HepG2 (cell line): ENCODE measurements around the gene USP2. TPM values are rescaled to one million over a fixed set of nuclear protein-coding genes. Genes with fewer than 3 reads are reported as not detected.

Experiments
- DNMT1 ChIP-seq: sonication (generic); formaldehyde crosslinking; IDR thresholded peaks from 2 replicates; pipeline ENCODE4 v1.5.1; 2020; ENCODE audit warnings: mild to moderate bottlenecking, missing genetic modification reagents
- MAFK ChIP-seq, 2 experiments: IDR thresholded peaks in 1 of 2; conservative IDR thresholded peaks in 1 of 2; 2 replicates each; pipeline ENCODE4 v1.6.1; 2011; ENCODE audit warnings: improper control_type of control experiment in 2 of 2, low read length in 2 of 2
- NFRKB ChIP-seq: fragments of 450-650 bp; IDR thresholded peaks from 2 replicates; pipeline ENCODE4 v1.6.1; 2017
- PRDM15 ChIP-seq: sonication (generic); formaldehyde crosslinking; IDR thresholded peaks from 2 replicates; pipeline ENCODE4 v1.4.0; 2020; ENCODE audit warnings: missing genetic modification reagents
- ZBTB42 ChIP-seq: sonication (generic); formaldehyde crosslinking; IDR thresholded peaks from 2 replicates; pipeline ENCODE4 v1.5.0; 2020; ENCODE audit warnings: mild to moderate bottlenecking, missing genetic modification reagents
- ZNF432 ChIP-seq: sonication (generic); formaldehyde crosslinking; IDR thresholded peaks from 2 replicates; pipeline ENCODE4 v1.5.0; 2020; ENCODE audit warnings: missing genetic modification reagents, mild to moderate bottlenecking, borderline replicate concordance
- ZNF556 ChIP-seq: sonication (generic); formaldehyde crosslinking; IDR thresholded peaks from 2 replicates; pipeline ENCODE4 v1.4.0; 2020; ENCODE audit warnings: mild to moderate bottlenecking, missing genetic modification reagents, borderline replicate concordance
- ZNF652 ChIP-seq: IDR thresholded peaks from 2 replicates; pipeline ENCODE4 v1.6.1; 2016; ENCODE audit warnings: low read depth, borderline replicate concordance
- polyA plus RNA-seq, 8 experiments: library from polyadenylated mRNA; depleted of rRNA in 3 of 8; stranded (reverse) in 7 of 8; unstranded in 1 of 8; fragments of >200 nt; fragmentation: Illumina TruSeq in 4 of 8; extraction: Trizol in 4 of 8; gene quantifications; 2 replicates each; pipeline versions ENCODE4 v1.2.1 to v1.2.3, GENCODE V29; 2011 to 2016; ENCODE audit warnings: low read depth in 4 of 8, missing spikeins in 1 of 8, mixed read lengths in 1 of 8; ENCODE audit not compliant: insufficient read depth in 1 of 8
- total RNA-seq, 5 experiments: library from RNA; depleted of rRNA; stranded (reverse); fragments of >200 nt; fragmentation: Illumina TruSeq; extraction: Trizol; gene quantifications; 2 replicates each; pipeline ENCODE4 v1.2.3, GENCODE V29; 2016; ENCODE audit warnings: low read depth in 1 of 5
- TF ChIP-seq, protein P1 (sequence below): sonication (generic); formaldehyde crosslinking; IDR thresholded peaks from 2 replicates; pipeline ENCODE4 v1.5.1; 2020; ENCODE audit warnings: mild to moderate bottlenecking, missing genetic modification reagents
- TF ChIP-seq, protein P2 (sequence below): sonication (generic); formaldehyde crosslinking; IDR thresholded peaks from 2 replicates; pipeline ENCODE4 v1.5.1; 2020; ENCODE audit warnings: mild to moderate bottlenecking, missing genetic modification reagents, borderline replicate concordance
- TF ChIP-seq, protein P3 (sequence below): sonication (generic); formaldehyde crosslinking; IDR thresholded peaks from 2 replicates; pipeline ENCODE4 v1.4.0; 2020; ENCODE audit warnings: low read depth, missing genetic modification reagents

USP2 gene
- total and polyA plus RNA-seq, 2 of the 13 experiments (the other 11 are each of a cell fraction or from before 2014, with no cell fraction given): 2.5 to 6.0 TPM

GRCh38 chr11:119381181-119381988 is at the start of gene USP2 (continued):
- TF ChIP-seq, protein P1, sequence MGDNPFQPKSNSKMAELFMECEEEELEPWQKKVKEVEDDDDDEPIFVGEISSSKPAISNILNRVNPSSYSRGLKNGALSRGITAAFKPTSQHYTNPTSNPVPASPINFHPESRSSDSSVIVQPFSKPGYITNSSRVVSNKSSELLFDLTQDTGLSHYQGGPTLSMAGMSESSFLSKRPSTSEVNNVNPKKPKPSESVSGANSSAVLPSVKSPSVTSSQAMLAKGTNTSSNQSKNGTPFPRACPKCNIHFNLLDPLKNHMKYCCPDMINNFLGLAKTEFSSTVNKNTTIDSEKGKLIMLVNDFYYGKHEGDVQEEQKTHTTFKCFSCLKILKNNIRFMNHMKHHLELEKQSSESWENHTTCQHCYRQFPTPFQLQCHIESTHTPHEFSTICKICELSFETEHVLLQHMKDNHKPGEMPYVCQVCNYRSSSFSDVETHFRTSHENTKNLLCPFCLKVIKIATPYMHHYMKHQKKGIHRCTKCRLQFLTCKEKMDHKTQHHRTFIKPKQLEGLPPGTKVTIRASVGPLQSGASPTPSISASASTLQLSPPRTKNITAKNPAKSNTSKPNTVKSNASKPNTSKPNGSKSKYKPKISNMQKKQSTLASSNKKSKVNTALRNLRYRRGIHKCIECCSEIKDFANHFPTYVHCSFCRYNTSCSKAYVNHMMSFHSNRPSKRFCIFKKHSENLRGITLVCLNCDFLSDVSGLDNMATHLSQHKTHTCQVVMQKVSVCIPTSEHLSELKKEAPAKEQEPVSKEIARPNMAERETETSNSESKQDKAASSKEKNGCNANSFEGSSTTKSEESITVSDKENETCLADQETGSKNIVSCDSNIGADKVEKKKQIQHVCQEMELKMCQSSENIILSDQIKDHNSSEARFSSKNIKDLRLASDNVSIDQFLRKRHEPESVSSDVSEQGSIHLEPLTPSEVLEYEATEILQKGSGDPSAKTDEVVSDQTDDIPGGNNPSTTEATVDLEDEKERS (CRISPR knock-in tag): no peak; the same call in 1 of the 2 replicates
- TF ChIP-seq ZNF556 (CRISPR knock-in tag): no peak; the same call in 1 of the 2 replicates
- TF ChIP-seq NFRKB: no peak
- TF ChIP-seq PRDM15 (CRISPR knock-in tag): no peak
- TF ChIP-seq, protein P2, sequence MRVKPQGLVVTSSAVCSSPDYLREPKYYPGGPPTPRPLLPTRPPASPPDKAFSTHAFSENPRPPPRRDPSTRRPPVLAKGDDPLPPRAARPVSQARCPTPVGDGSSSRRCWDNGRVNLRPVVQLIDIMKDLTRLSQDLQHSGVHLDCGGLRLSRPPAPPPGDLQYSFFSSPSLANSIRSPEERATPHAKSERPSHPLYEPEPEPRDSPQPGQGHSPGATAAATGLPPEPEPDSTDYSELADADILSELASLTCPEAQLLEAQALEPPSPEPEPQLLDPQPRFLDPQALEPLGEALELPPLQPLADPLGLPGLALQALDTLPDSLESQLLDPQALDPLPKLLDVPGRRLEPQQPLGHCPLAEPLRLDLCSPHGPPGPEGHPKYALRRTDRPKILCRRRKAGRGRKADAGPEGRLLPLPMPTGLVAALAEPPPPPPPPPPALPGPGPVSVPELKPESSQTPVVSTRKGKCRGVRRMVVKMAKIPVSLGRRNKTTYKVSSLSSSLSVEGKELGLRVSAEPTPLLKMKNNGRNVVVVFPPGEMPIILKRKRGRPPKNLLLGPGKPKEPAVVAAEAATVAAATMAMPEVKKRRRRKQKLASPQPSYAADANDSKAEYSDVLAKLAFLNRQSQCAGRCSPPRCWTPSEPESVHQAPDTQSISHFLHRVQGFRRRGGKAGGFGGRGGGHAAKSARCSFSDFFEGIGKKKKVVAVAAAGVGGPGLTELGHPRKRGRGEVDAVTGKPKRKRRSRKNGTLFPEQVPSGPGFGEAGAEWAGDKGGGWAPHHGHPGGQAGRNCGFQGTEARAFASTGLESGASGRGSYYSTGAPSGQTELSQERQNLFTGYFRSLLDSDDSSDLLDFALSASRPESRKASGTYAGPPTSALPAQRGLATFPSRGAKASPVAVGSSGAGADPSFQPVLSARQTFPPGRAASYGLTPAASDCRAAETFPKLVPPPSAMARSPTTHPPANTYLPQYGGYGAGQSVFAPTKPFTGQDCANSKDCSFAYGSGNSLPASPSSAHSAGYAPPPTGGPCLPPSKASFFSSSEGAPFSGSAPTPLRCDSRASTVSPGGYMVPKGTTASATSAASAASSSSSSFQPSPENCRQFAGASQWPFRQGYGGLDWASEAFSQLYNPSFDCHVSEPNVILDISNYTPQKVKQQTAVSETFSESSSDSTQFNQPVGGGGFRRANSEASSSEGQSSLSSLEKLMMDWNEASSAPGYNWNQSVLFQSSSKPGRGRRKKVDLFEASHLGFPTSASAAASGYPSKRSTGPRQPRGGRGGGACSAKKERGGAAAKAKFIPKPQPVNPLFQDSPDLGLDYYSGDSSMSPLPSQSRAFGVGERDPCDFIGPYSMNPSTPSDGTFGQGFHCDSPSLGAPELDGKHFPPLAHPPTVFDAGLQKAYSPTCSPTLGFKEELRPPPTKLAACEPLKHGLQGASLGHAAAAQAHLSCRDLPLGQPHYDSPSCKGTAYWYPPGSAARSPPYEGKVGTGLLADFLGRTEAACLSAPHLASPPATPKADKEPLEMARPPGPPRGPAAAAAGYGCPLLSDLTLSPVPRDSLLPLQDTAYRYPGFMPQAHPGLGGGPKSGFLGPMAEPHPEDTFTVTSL: peak; percentile 53; the same call in 1 of the 2 replicates
- peak; percentile 64; the same call in 1 of the 2 replicates for TF ChIP-seq ZNF652 (CRISPR knock-in tag)
- TF ChIP-seq MAFK (conservative IDR thresholded peaks at IDR 0.05 in 1 of 2, IDR thresholded peaks at IDR 0.05 in 1 of 2; ENCODE audit: low read length in 2 of 2): no peak
- TF ChIP-seq ZNF432: no peak
- TF ChIP-seq, protein P3, sequence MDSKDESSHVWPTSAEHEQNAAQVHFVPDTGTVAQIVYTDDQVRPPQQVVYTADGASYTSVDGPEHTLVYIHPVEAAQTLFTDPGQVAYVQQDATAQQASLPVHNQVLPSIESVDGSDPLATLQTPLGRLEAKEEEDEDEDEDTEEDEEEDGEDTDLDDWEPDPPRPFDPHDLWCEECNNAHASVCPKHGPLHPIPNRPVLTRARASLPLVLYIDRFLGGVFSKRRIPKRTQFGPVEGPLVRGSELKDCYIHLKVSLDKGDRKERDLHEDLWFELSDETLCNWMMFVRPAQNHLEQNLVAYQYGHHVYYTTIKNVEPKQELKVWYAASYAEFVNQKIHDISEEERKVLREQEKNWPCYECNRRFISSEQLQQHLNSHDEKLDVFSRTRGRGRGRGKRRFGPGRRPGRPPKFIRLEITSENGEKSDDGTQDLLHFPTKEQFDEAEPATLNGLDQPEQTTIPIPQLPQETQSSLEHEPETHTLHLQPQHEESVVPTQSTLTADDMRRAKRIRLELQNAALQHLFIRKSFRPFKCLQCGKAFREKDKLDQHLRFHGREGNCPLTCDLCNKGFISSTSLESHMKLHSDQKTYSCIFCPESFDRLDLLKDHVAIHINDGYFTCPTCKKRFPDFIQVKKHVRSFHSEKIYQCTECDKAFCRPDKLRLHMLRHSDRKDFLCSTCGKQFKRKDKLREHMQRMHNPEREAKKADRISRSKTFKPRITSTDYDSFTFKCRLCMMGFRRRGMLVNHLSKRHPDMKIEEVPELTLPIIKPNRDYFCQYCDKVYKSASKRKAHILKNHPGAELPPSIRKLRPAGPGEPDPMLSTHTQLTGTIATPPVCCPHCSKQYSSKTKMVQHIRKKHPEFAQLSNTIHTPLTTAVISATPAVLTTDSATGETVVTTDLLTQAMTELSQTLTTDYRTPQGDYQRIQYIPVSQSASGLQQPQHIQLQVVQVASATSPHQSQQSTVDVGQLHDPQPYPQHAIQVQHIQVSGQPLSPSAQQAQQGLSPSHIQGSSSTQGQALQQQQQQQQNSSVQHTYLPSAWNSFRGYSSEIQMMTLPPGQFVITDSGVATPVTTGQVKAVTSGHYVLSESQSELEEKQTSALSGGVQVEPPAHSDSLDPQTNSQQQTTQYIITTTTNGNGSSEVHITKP (CRISPR knock-in tag): 0 out of 2 replicates have a peak, but pooled peaks have one; percentile 59
- TF ChIP-seq ZBTB42 (CRISPR knock-in tag): no peak
- TF ChIP-seq DNMT1 (CRISPR knock-in tag): no peak
